CD4-positive, alpha-beta T cell (primary cell): Measurements from ENCODE around the gene PTPRK. TPM values are rescaled to one million over a fixed set of nuclear protein-coding genes. Genes with fewer than 3 reads are reported as not detected.

Experiments used
- ATAC-seq: fragments of 200-7000 bp; cut with Tn5 transposase; one replicate; pipeline ENCODE4 v1.10.0; 2022; ENCODE audit warnings: mild to moderate bottlenecking; ENCODE audit not compliant: poor library complexity
- CTCF ChIA-PET: fragments of 350-600 bp; sonication (Branson Sonifier 250); formaldehyde crosslinking; loops from one replicate; lab custom pipeline; 2021; ENCODE audit warnings: antibody characterized with exemption, inconsistent platforms; lab: Charles Lee
- POLR2A ChIA-PET: fragments of 350-600 bp; sonication (Branson Sonifier 250); formaldehyde crosslinking; loops from one replicate; lab custom pipeline; 2021; ENCODE audit warnings: antibody characterized with exemption, inconsistent platforms; lab: Charles Lee
- DNase-seq, 14 experiments: peaks; one replicate each; pipeline ENCODE4 v3.0.0-alpha.2; 2013 to 2020; ENCODE audit warnings: mixed read lengths in 2 of 14
- H3K27ac ChIP-seq, 2 donors: one replicate each; pipeline versions ENCODE4 v1.5.1 to v1.7.0; 2013; ENCODE audit warnings: low read length in 2 of 2, low read depth in 1 of 2, mild to moderate bottlenecking in 1 of 2
- H3K27me3 ChIP-seq, 2 experiments: 1 replicate in 1 of 2; 2 replicates in 1 of 2; pipeline versions ENCODE4 v1.6.1 to v1.7.0; 2013; ENCODE audit warnings: low read length in 2 of 2, control low read depth in 1 of 2, mild to moderate bottlenecking in 1 of 2, moderate library complexity in 1 of 2; ENCODE audit not compliant: insufficient read depth in 2 of 2, control insufficient read depth in 1 of 2
- H3K36me3 ChIP-seq: one replicate; pipeline ENCODE4 v1.6.1; 2013; ENCODE audit warnings: low read length, control low read depth; ENCODE audit not compliant: insufficient read depth
- H3K4me1 ChIP-seq: one replicate; pipeline ENCODE4 v1.6.1; 2013; ENCODE audit warnings: low read length, control low read depth; ENCODE audit not compliant: insufficient read depth
- H3K4me3 ChIP-seq: one replicate; pipeline ENCODE4 v1.5.1; 2013; ENCODE audit warnings: mild to moderate bottlenecking, low read length, moderate library complexity
- H3K9me3 ChIP-seq, 2 experiments: 1 replicate in 1 of 2; 2 replicates in 1 of 2; pipeline versions ENCODE4 v1.6.1 to v1.7.0; 2013; ENCODE audit warnings: low read length in 2 of 2, mild to moderate bottlenecking in 2 of 2, control low read depth in 1 of 2, moderate library complexity in 1 of 2; ENCODE audit not compliant: control insufficient read depth in 1 of 2, insufficient read depth in 1 of 2
- H3K27ac Mint-ChIP-seq: one replicate; pipeline ENCODE4 v1.8.0; 2020; ENCODE audit warnings: mixed read lengths
- H3K27me3 Mint-ChIP-seq: one replicate; pipeline ENCODE4 v1.8.0; 2021; ENCODE audit warnings: mixed read lengths
- H3K36me3 Mint-ChIP-seq: one replicate; pipeline ENCODE4 v1.8.0; 2021; ENCODE audit warnings: low read depth, mixed read lengths
- H3K4me1 Mint-ChIP-seq: one replicate; pipeline ENCODE4 v1.8.0; 2021; ENCODE audit warnings: low read depth, mixed read lengths
- H3K4me3 Mint-ChIP-seq: one replicate; pipeline ENCODE4 v1.8.0; 2020; ENCODE audit warnings: mild to moderate bottlenecking, mixed read lengths
- H3K9me3 Mint-ChIP-seq: one replicate; pipeline ENCODE4 v1.8.0; 2020; ENCODE audit warnings: mixed read lengths
- intact Hi-C, 2 experiments: fragments of 100-400 bp; cut with DNase I in 1 of 2; cut with micrococcal nuclease in 1 of 2; formaldehyde crosslinking; loops; one replicate each; pipeline versions ENCODE4 v1.15.1 to v1.9.0; 2023 to 2025; cut with DNase I, micrococcal nuclease
- total RNA-seq, 174 experiments: library from RNA in 2 of 174; stranded (reverse) in 2 of 174; gene quantifications; one replicate each; pipeline ENCODE4 v1.2.3 and lab custom pipeline; 2021 to 2026
- TF ChIP-seq, protein P1 (sequence below): fragments of 200-600 bp; IDR thresholded peaks from one replicate; pipeline ENCODE4 v1.8.0; 2022; ENCODE audit warnings: antibody characterized with exemption, mild to moderate bottlenecking

PTPRK gene
- total RNA-seq, 2 experiments from 2014 or later: 8.4 to 10.3 TPM

DNA sequence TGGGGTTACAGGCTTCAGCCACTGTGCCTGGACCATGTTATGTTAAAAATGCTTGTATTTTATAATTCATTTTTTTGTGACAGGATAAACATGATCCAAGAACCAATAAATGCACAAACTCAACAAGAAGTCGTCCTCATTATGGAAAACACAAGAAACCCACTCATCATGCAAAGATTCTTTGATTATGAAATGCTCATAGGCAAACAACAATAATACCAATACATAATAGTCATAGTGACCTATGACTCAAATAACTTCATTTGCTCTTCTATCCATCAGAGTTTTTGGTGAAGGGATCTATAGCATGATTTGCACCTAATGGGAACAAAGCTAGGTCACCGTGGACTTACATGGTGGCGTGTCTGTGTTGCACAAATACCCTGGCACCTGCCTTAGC lies 402.5 kb downstream of the PTPRK start:
- Mint-ChIP-seq H3K36me3 (no peaks in the 10 kb centered on the region), H3K27ac (no peak overlapping the region), H3K4me3 (no peak overlapping the region), H3K4me1 (peaks cover 11% of the 10 kb centered on the region), H3K9me3 (no peaks in the 10 kb centered on the region), H3K27me3 (no peaks in the 10 kb centered on the region)
- no peak overlapping the region for H3K27ac ChIP-seq
- ChIA-PET CTCF (interaction anchor here (0.8 kb wide), 1 partner anchor 262 kb away, joined by 3 read pairs; no protein-coding TSS in a partner anchor), POLR2A (interaction anchor here (1.1 kb wide), 1 partner anchor 11 kb away, joined by 5 read pairs; no protein-coding TSS in a partner anchor)
- intact Hi-C loops: no loop called here
- peaks cover 0 to 5% of the 10 kb centered on the region in 2 experiments for H3K9me3 ChIP-seq
- no peak overlapping the region for H3K4me3 ChIP-seq
- no peak for ATAC-seq
- H3K27me3 ChIP-seq: no peaks in the 10 kb centered on the region
- TF ChIP-seq, protein P1, sequence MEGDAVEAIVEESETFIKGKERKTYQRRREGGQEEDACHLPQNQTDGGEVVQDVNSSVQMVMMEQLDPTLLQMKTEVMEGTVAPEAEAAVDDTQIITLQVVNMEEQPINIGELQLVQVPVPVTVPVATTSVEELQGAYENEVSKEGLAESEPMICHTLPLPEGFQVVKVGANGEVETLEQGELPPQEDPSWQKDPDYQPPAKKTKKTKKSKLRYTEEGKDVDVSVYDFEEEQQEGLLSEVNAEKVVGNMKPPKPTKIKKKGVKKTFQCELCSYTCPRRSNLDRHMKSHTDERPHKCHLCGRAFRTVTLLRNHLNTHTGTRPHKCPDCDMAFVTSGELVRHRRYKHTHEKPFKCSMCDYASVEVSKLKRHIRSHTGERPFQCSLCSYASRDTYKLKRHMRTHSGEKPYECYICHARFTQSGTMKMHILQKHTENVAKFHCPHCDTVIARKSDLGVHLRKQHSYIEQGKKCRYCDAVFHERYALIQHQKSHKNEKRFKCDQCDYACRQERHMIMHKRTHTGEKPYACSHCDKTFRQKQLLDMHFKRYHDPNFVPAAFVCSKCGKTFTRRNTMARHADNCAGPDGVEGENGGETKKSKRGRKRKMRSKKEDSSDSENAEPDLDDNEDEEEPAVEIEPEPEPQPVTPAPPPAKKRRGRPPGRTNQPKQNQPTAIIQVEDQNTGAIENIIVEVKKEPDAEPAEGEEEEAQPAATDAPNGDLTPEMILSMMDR: no peak
- no peaks in the 10 kb centered on the region for H3K4me1 ChIP-seq
- H3K36me3 ChIP-seq: no peaks in the 10 kb centered on the region
- no peak for DNase-seq

DNA sequence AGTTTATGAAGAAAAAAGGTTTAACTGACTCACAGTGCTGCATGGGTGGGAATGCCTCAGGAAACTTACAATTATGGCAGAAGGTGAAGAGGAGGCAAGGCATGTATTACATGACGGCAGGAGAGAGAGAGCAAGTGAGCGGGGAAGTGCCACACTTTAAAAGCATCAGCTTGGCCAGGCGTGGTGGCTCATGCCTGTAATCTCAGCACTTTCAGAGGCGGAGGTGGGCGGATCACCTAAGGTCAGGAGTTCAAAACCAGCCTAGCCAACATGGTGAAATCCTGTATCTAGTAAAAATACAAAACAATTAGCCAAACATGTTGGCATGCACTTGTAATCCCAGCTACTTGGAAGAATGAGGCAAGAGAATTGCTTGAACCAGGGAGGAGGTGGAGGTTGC lies 406.2 kb downstream of the PTPRK start:
- H3K9me3 ChIP-seq: peaks cover 0 to 5% of the 10 kb centered on the region in 2 experiments
- no peaks in the 10 kb centered on the region for H3K27me3 Mint-ChIP-seq
- no peak overlapping the region for H3K27ac ChIP-seq
- TF ChIP-seq, protein P1: no peak
- no peaks in the 10 kb centered on the region for H3K27me3 ChIP-seq
- H3K36me3 ChIP-seq: no peaks in the 10 kb centered on the region
- H3K4me1 ChIP-seq: no peaks in the 10 kb centered on the region
- no peaks in the 10 kb centered on the region for H3K9me3 Mint-ChIP-seq
- intact Hi-C loops: no loop called here
- no peak overlapping the region for H3K27ac Mint-ChIP-seq
- no peaks in the 10 kb centered on the region for H3K36me3 Mint-ChIP-seq
- H3K4me1 Mint-ChIP-seq: peaks cover 24% of the 10 kb centered on the region
- DNase-seq: no peak
- H3K4me3 Mint-ChIP-seq: no peak overlapping the region
- no peak for ATAC-seq
- ChIA-PET POLR2A (no interaction called here), CTCF (no interaction called here)
- no peak overlapping the region for H3K4me3 ChIP-seq

DNA sequence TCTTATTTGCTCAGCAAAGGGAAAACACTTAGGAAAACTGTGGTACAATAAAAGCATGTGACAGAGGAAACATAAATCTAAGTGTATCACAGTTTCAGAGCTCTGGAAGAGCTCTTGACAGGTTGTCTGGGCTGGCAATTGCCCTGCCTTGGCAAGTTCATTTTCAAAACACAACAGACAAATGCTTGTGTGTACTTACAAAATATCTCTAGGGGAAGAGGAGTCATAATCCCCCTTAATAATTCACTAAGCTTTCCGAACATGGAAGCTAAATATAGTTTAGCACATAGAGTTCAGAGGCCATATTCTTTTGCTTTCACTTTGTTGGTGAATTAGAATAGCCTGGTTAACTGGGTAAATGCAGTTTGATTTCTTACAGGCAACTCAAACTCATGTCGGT lies 407.9 kb downstream of the PTPRK start:
- intact Hi-C loops: no loop called here
- ATAC-seq (no peak), DNase-seq (peak in 3 of 14 experiments; percentile 8 to 14 (median 13))
- Mint-ChIP-seq H3K27me3 (no peaks in the 10 kb centered on the region), H3K9me3 (no peaks in the 10 kb centered on the region), H3K36me3 (no peaks in the 10 kb centered on the region), H3K27ac (peak overlapping the region; percentile 34), H3K4me1 (peaks cover 24% of the 10 kb centered on the region), H3K4me3 (peak overlapping the region; percentile 74)
- Histone ChIP-seq H3K4me3 (peak overlapping the region; percentile 31), H3K27ac (no peak overlapping the region), H3K36me3 (no peaks in the 10 kb centered on the region), H3K27me3 (no peaks in the 10 kb centered on the region), H3K9me3 (peaks cover 0 to 5% of the 10 kb centered on the region in 2 experiments), H3K4me1 (no peaks in the 10 kb centered on the region)
- ChIA-PET CTCF (no interaction called here), POLR2A (interaction anchor here (1.1 kb wide), 1 partner anchor 219 kb away, joined by 3 read pairs; no protein-coding TSS in a partner anchor)
- TF ChIP-seq, protein P1: no peak
